GM04503 (cell line): Measurements from ENCODE around the gene CNBP.
A peak's percentile ranks its signal among the peaks of the same experiment; 100 is the strongest.
"Not testable (repeated sequence)": the region's sequence is repeated elsewhere in the genome, so short reads cannot be mapped to it uniquely, and the experiment has no call there.

Experiments used
- DNase-seq: peaks from one replicate; pipeline ENCODE4 v3.0.0-alpha.2; 2012; ENCODE audit warnings: low read depth

CNBP gene

DNA sequence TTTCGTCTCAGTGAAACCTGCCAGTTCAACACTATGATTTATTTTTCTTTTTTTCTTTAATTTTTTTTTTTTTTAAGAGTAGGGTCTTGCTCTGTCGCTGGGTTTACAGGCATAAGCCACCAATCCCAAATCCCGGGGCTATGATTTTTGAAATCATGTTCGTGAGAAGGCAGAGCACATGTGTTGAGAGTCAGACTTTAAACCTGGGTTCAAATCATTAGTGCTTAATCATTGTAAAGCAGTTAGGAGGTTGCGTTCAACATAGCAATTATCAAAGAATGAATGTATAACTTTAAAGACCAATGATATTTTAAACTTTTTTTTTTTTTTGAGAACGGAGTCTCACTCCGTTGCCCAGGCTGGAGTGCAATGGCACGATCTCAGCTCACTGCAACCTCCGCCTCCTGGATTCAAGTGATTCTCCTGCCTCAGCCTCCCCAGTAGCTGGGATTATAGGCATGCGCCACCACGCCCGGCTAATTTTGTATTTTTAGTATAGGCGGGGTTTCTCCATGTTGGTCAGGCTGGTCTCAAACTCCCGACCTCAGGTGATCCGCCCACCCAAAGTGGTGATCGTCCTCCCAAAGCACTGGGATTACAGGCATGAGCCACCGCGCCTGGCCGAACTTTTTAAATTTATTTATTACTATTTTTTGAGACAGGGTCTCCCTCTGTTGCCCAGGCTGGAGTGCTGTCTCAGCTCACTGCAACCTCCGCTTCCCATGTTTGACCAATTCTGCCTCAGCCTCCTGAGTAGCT, 1.3 kb upstream of the CNBP start:
- not testable (repeated sequence) for DNase-seq

GRCh38 chr3:129184396-129184657, 631 bp upstream of the CNBP start:
- no peak for DNase-seq

DNA sequence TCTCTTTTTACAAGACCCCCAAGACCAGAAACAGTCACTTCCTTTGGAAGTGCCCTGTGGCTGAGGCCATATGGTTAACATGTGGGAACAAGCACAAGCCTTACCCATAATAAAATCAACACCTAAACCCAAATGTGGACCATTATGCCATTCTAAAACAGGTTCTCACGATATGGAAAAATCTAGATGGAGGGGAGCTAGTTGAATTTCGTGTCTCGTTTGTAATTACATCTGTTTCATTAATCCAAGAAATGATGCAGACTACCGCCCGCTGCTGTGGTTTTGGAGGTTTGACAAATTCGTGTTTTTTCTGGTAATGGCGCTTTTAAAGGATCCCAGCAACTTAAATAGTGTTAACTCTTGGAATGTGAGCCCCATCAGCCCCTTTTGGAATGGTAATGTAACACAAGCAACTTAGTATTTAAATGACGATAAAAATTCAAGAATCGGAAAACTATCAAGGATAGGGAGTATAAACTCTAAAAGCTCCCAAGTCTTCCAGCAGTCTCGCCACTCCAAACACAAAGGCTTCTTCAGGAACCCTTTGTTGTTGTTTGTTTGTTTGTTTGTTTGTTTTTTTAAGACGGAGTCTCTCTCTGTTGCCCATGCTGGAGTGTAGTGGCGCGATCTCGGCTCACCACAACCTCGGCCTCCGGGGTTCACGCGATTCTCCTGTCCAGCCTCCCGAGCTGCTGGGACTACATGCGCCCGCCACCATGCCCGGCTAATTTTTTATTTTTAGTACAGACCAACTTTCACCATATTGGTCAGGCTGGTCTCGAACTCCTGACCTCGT, 1.1 kb downstream of the CNBP start:
- peak; percentile 21 for DNase-seq

- DNase-seq: no peak
Observed at GRCh38 chr3:129181819-129182218, 1.9 kb downstream of the CNBP start.

DNA sequence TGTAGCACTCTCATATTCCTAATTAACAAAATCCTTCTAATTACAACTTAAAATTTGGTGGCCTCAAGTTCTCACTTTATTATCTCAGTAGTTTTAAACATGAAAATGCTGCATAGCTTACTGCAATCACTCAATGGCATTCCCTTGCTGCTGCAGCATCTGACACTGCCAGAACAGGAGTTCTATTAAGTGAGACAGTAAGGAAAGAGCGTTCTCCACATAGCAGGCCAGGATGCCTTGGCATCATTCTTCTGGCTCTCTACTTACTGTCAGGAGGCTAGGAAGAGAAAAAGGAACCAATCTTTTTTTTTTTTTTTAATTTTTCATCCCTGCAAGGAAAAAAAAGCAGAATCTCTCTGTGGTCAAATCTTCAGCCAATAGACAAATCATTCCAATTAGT, 3.2 kb downstream of the CNBP start:
- DNase-seq: no peak

- no peak for DNase-seq
Observed at GRCh38 chr3:129176051-129176450, 7.6 kb downstream of the CNBP start.

DNA sequence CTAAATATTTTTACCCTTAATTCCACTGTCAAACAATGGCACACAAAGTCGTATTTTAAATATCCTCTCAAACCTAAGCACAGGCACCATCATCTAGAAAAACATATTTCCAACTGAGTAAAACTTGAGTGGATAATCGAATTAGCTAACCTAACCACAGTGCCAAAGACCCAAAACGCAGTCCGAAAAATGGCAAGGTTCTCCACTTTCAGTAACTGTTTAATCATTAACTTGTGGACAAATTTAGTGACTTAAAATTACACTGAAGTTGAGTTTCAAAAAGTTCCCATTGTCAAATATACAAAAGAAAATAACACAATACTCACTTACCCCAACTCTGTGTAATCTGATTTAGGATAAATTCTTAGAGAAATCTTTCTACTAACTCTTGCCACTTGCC, 10.0 kb downstream of the CNBP start:
- DNase-seq: no peak

DNA sequence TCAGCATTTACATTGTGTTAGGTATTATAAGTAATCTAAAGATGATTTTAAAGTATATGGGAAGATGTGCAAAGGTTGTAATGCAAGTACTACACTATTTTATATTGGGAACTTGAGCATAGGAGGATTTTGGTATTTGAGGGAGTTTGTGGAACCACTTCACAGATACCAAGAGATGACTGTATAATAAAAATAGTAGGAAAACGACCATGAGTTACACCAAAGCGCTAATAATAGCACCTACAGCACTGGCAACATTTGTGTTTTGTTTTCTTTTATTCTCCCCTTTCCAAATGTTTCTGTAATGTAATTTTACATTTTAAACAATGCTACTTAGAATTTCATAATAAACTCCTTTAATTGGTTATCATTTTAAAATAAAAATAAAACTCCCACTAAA, 10.5 kb downstream of the CNBP start:
- DNase-seq: no peak

GRCh38 chr3:129166579-129167332, 16.9 kb downstream of the CNBP start:
- no peak for DNase-seq

DNA sequence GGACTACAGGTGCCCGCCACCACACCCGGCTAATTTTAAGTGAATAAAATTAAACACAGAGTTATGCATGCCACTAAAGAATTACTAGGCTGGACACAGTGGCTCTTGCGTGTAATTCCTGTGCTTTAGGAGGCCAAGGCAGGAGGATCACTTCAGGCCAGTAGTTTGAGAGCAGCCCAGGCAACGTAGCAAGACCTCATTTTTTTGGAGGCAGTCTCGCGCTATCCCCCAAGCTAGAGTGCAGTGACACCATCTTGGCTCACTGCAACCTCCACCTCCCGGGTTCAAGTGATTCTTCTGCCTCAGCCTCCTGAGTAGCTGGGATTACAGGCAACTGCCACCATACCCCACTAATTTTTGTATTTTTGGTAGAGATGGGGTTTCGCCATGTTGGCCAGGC, 18.1 kb downstream of the CNBP start:
- DNase-seq: not testable (repeated sequence)

DNA sequence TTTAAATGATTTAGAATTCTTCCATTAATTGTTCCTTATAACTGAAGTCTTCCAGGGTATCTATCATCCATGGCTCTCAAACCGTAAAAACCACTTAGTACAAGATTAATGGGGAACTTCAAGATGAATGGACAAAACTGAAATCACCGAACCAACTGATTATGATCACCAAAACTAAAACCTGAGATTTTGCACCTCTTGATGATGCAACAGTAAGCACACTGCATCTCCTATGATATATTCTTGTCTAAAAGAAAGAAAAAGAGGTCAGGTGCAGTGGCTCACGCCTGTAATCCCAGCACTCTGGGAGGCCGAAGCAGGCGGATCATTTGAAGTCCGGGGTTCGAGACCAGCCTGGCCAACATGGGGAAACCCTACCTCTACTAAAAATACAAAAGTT, 19.2 kb downstream of the CNBP start:
- no peak for DNase-seq

DNA sequence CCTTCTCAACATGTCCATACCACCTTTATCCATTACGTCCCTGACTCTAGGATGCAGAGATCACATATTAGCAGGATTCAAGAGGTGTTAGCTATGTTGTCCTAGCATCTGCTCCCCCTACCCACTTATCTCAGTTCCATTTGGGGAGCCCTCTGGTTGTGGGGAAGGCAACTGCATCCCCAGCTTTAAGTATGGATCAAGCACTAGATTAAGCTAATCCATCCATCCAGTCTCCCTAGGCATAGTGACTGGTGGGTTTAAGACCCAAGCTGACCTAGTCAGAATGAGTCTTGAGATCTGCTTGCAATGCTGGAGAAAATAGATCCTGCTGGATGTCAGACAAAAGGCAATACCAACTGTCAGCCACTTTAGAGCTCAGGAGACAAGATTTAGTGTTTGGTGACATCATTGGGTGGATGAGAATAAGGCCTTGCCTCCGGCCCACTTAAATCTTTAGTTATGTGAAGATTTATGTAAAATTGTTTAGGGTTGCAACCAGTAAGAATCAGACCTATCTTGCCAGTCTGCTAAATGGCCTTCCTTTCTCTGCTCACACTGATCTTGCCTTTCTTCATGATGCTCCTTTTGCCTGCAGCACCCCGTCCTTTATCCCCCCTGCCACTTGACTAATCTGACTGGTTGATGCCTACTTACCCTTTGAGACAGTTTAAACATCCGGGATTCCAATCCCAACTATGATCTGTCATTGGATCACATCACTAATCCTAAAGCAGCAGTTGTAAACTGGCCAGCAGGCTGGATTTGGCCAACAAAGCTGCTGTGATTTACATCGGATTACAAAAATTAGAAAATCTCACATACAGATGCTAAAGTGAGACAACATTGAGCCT, 20.7 kb downstream of the CNBP start:
- no peak for DNase-seq

GRCh38 chr3:129161860-129162271, 21.8 kb downstream of the CNBP start:
- DNase-seq: no peak

GRCh38 chr3:129160891-129161859, 22.5 kb downstream of the CNBP start, which contains the start of gene ISY1:
ISY1 (minus strand) TSS chr3:129161063; CDS start chr3:129160975, 88 bp downstream.
- peak; percentile 84 for DNase-seq

- DNase-seq: no peak
Observed at GRCh38 chr3:129144786-129145185, 38.9 kb downstream of the CNBP start.

DNA sequence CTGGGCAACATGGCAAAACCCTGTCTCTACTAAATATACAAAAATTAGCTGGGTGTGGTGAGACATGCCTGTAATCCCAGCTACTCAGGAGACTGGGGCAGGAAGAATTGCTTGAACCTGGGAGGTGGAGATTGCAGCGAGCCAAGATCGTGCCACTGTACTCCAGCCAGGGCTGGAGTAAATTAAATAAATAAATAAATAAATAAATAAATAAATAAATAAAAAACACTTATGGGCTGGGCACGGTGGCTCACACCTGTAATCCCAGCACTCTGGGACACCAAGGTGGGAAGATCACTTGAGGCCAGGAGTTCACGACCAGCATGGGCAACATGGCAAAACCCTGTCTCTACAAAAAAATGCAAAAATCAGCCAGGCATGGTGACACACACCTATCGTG, 42.7 kb downstream of the CNBP start:
- not testable (repeated sequence) for DNase-seq

DNA sequence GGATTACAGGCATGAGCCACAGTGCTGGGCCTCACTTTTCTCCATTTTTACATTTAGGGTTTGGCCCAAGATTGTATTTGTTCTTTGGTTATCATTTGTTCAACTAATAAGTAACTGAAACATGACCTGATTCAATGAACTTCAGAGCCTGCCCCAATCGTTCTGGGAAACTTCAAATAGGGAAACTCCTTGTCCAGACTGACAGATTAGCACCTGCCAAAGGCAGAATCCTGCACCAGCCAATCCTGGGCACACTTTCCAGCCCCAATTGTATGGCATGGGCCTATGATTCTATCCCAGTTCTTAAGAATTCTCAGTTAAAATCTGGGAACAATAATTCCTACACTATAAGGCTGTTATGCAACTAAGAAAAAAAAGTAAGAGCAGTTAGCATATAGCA, 43.8 kb downstream of the CNBP start:
- no peak for DNase-seq

GRCh38 chr3:129136275-129136674, 47.4 kb downstream of the CNBP start:
- DNase-seq: not testable (repeated sequence)

- no peak for DNase-seq
Observed at GRCh38 chr3:129132097-129132866, 51.4 kb downstream of the CNBP start.
